Measurements from ENCODE around the gene LRRC32.

The LRRC32 gene

GRCh38 chr11:76642341-76642740, 28.2 kb downstream of the LRRC32 start:
- H3K4me3 Mint-ChIP-seq = no peak overlapping the region

DNA sequence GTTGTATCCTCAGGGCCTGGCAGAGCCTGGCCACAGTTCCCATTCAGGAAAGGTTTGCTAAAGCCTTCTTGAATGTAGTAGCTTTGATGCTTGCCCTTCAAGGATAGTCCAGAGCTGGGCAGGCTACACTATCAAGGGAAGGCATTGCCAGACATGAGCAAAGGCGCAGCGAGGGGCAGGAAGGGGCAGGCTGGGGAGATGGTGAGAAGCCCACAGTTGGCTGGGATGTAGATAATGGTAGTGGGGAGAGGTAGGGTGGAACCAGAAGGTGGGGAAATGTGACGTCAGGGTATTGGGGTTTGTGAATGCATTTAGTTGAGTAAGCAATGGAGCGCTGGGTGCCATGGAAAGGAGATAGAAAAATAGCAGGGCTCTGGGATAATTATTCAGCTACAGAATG, 28.6 kb downstream of the LRRC32 start:
- H3K4me1 Mint-ChIP-seq = no peaks in the 10 kb centered on the region
- no peaks in the 10 kb centered on the region for H3K36me3 Mint-ChIP-seq (ENCODE audit: low read depth)
- H3K4me3 Mint-ChIP-seq = no peak overlapping the region
- H3K9me3 Mint-ChIP-seq = peaks cover 15% of the 10 kb centered on the region
- no peak overlapping the region for H3K27ac Mint-ChIP-seq
- H3K27me3 Mint-ChIP-seq (ENCODE audit: low read depth) = no peaks in the 10 kb centered on the region
- TF ChIP-seq CTCF (IDR thresholded peaks at IDR 0.05; ENCODE audit: unreplicated experiment in 3 of 3) = no peak

More at GRCh38 chr11:76642341-76642740, 28.2 kb downstream of the LRRC32 start:
- Mint-ChIP-seq H3K27ac (no peak overlapping the region), H3K27me3 (ENCODE audit: low read depth) (no peaks in the 10 kb centered on the region), H3K36me3 (ENCODE audit: low read depth) (no peaks in the 10 kb centered on the region), H3K4me1 (no peaks in the 10 kb centered on the region), H3K9me3 (peaks cover 18% of the 10 kb centered on the region)
- TF ChIP-seq CTCF (IDR thresholded peaks at IDR 0.05; ENCODE audit: unreplicated experiment in 3 of 3) = no peak

DNA sequence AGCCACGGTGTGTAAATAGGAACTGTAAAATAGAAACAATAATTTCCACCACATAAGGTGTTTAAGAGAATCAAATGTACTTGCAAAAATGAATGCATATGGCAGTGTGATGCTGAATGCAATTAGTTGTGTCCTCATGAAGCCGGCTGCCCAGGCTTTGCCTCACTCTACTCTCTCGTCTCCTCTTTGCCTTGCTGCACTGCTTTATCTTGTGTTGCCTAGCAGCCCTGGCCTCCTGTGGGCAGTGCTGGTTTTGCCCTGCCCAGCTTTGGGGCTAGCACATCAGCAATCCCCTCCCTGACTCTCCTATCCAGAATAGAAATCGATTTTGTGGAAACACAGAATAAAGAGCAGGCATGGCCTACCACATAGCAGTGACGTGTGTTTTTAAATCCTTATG, 30.0 kb downstream of the LRRC32 start:
- H3K27ac Mint-ChIP-seq = no peak overlapping the region
- peaks cover 4% of the 10 kb centered on the region for H3K9me3 Mint-ChIP-seq
- no peak for TF ChIP-seq CTCF (IDR thresholded peaks at IDR 0.05; ENCODE audit: unreplicated experiment in 3 of 3)

GRCh38 chr11:76639621-76640020, 30.9 kb downstream of the LRRC32 start:
- Mint-ChIP-seq H3K9me3 (peaks cover 4% of the 10 kb centered on the region), H3K36me3 (ENCODE audit: low read depth) (no peaks in the 10 kb centered on the region), H3K4me1 (peaks cover 11% of the 10 kb centered on the region), H3K27me3 (ENCODE audit: low read depth) (no peaks in the 10 kb centered on the region), H3K4me3 (no peak overlapping the region), H3K27ac (no peak overlapping the region)
- no peak for TF ChIP-seq CTCF (IDR thresholded peaks at IDR 0.05; ENCODE audit: unreplicated experiment in 3 of 3)

More for the DNA sequence above, 30.0 kb downstream of the LRRC32 start:
- Mint-ChIP-seq H3K4me3 (no peak overlapping the region), H3K27me3 (ENCODE audit: low read depth) (no peaks in the 10 kb centered on the region), H3K36me3 (ENCODE audit: low read depth) (no peaks in the 10 kb centered on the region), H3K4me1 (peaks cover 6% of the 10 kb centered on the region)

DNA sequence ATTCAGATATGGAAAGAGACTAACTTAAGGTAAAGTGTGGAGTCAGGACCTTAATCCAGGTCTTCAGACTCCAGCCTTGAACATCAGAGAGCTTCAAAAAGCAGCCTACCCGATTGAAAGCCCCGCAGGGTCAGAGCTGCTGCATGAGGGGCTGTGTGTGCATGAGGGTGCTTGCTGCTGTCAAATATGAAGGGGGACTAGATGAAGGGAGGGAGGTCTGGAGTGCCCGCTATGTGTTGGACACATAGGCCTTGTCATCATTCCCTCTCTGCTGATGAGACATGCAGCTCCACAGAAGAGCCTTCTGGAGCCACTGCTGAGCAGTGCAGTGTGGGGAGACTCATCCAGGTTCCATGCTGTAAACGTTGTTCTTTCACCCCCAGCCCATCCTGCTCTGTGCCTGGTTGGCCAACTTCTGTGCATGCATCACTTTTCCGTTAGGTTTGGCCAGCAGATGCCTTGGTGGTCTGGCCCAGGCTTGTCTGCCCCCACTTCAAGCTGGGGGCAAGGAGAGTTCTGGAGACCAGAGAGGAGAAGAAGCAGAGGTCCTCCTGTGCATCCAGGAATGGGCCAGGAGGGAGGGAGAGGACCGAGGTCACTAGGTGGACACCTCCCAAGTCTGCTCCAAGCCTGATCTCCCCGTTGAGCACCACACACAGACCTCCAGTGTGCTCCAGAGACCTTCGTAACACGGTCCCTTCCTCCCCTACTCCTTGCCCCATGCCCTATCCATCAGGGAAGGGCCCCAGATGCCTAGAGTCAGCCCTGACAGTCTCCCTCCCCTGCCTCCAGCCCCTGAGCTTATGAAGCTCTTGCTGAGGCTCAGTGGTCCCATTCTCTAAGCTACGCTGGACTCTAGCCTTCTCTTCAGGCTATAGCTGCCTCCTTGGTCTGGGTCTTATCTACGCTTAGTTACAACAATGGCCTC, 32.0 kb downstream of the LRRC32 start:
- H3K4me1 Mint-ChIP-seq = peaks cover 12% of the 10 kb centered on the region
- peaks cover 5% of the 10 kb centered on the region for H3K27me3 Mint-ChIP-seq (ENCODE audit: low read depth)
- H3K4me3 Mint-ChIP-seq = no peak overlapping the region
- TF ChIP-seq CTCF (IDR thresholded peaks at IDR 0.05; ENCODE audit: unreplicated experiment in 3 of 3) = no peak
- H3K36me3 Mint-ChIP-seq (ENCODE audit: low read depth) = no peaks in the 10 kb centered on the region
- H3K27ac Mint-ChIP-seq = no peak overlapping the region
- no peaks in the 10 kb centered on the region for H3K9me3 Mint-ChIP-seq

Measured in nephron (organoid).